PC-9 (cell line): Measurements from ENCODE around the gene GMFB. TPM values are rescaled to one million over a fixed set of nuclear protein-coding genes. Genes with fewer than 3 reads are reported as not detected.

Experiments used
- BruUV-seq: library from RNA; stranded (reverse); fragments of 400-500 nt; replicated peaks from 2 replicates; lab custom pipeline; 2021; lab: Mats Ljungman, UMichigan
- CTCF ChIA-PET: fragments of 300-600 bp; sonication (Branson Sonifier 250); formaldehyde crosslinking; loops from one replicate; lab custom pipeline; 2022; ENCODE audit warnings: antibody characterized with exemption; lab: Charles Lee
- POLR2A ChIA-PET: fragments of 300-600 bp; sonication (Branson Sonifier 250); formaldehyde crosslinking; loops from one replicate; lab custom pipeline; 2022; ENCODE audit warnings: antibody characterized with exemption; ENCODE audit not compliant: unreplicated experiment; lab: Charles Lee
- DNase-seq, 2 experiments: peaks; one replicate each; pipeline versions ENCODE4 v3.0.0 to v3.0.0-alpha.2; 2015 to 2022; ENCODE audit warnings: mixed read lengths in 1 of 2
- H2AFZ ChIP-seq: fragments of 200-600 bp; sonication (generic); 2 replicates; pipeline ENCODE4 v1.8.1; 2017; ENCODE audit warnings: antibody characterized with exemption
- H3F3A ChIP-seq: fragments of 200-600 bp; sonication (generic); 2 replicates; pipeline ENCODE4 v1.8.1; 2017; ENCODE audit warnings: antibody characterized with exemption, mild to moderate bottlenecking, low read depth; ENCODE audit not compliant: insufficient read depth
- H3K27ac ChIP-seq: fragments of 200-600 bp; sonication (generic); 2 replicates; pipeline ENCODE4 v1.6.1; 2016; ENCODE audit warnings: mixed run types
- H3K27me3 ChIP-seq: fragments of 200-600 bp; sonication (generic); 2 replicates; pipeline ENCODE4 v1.6.1; 2016; ENCODE audit warnings: low read depth, mixed run types; ENCODE audit not compliant: insufficient read depth
- H3K36me3 ChIP-seq: fragments of 200-600 bp; sonication (generic); 2 replicates; pipeline ENCODE4 v1.6.1; 2016; ENCODE audit warnings: low read depth, mixed run types
- H3K4me1 ChIP-seq: fragments of 200-600 bp; sonication (generic); replicated peaks from 2 replicates; pipeline ENCODE4 v1.6.1; 2016; ENCODE audit warnings: mixed run types; ENCODE audit not compliant: insufficient read depth
- H3K4me2 ChIP-seq: fragments of 200-600 bp; sonication (generic); 2 replicates; pipeline ENCODE4 v1.6.1; 2017; ENCODE audit warnings: mixed run types
- H3K4me3 ChIP-seq: fragments of 200-600 bp; sonication (generic); 2 replicates; pipeline ENCODE4 v1.6.1; 2016; ENCODE audit warnings: mixed run types
- H3K79me2 ChIP-seq: fragments of 200-600 bp; sonication (generic); 2 replicates; pipeline ENCODE4 v1.6.1; 2017; ENCODE audit warnings: low read depth, mixed run types
- H3K9me2 ChIP-seq: fragments of 200-600 bp; sonication (generic); 2 replicates; pipeline ENCODE4 v1.8.1; 2017; ENCODE audit warnings: mild to moderate bottlenecking; ENCODE audit not compliant: insufficient read depth
- H3K9me3 ChIP-seq: fragments of 200-600 bp; sonication (generic); 2 replicates; pipeline ENCODE4 v1.8.1; 2016; ENCODE audit warnings: low read depth; ENCODE audit not compliant: insufficient read depth
- H4K20me1 ChIP-seq: fragments of 200-600 bp; sonication (generic); 2 replicates; pipeline ENCODE4 v1.8.1; 2017; ENCODE audit not compliant: insufficient read depth
- CTCF ChIP-seq: fragments of 200-600 bp; sonication (generic); conservative IDR thresholded peaks from 2 replicates; pipeline ENCODE4 v1.6.1; 2017; ENCODE audit warnings: mixed run types, antibody characterized with exemption, mild to moderate bottlenecking, moderate library complexity
- EZH2 ChIP-seq: fragments of 200-600 bp; sonication (generic); IDR thresholded peaks from 2 replicates; pipeline ENCODE4 v1.8.0; 2017; ENCODE audit warnings: antibody characterized with exemption, low read depth
- intact Hi-C: fragments of 100-400 bp; cut with micrococcal nuclease; formaldehyde crosslinking; loops from one replicate; pipeline ENCODE4 v1.10.0; 2022; ENCODE audit not compliant: unreplicated experiment
- total RNA-seq: library from RNA; stranded (reverse); gene quantifications from 2 replicates; pipeline ENCODE4 v1.2.3, GENCODE V29; 2021

The GMFB gene
- total RNA-seq, 1 experiment from 2014 or later: 35.5 TPM

GRCh38 chr14:54428527-54428926 lies 60.3 kb downstream of the GMFB start:
- Histone ChIP-seq H3K9me2 (no peaks in the 10 kb centered on the region), H4K20me1 (peaks cover 30% of the 10 kb centered on the region), H3K36me3 (peaks cover 46% of the 10 kb centered on the region), H3K79me2 (peaks cover 33% of the 10 kb centered on the region), H3K4me3 (no peak overlapping the region), H3K4me1 (no peaks in the 10 kb centered on the region), H3K9me3 (no peaks in the 10 kb centered on the region), H3K4me2 (no peak overlapping the region), H3K27ac (no peak overlapping the region), H3K27me3 (no peaks in the 10 kb centered on the region), H3F3A (peaks cover 4% of the 10 kb centered on the region; the same call in 1 of the 2 replicates), H2AFZ (no peak overlapping the region)
- BruUV-seq: no TSS peak
- TF ChIP-seq EZH2 (no peak), CTCF (no peak)
- POLR2A ChIA-PET: no interaction called here
- DNase-seq: no peak
- CTCF ChIA-PET: no interaction called here
- intact Hi-C loops: no loop called here

- Histone ChIP-seq H3F3A (peaks cover 5% of the 10 kb centered on the region; the same call in 1 of the 2 replicates), H3K27ac (no peak overlapping the region), H3K4me1 (no peaks in the 10 kb centered on the region), H2AFZ (no peak overlapping the region), H3K4me3 (no peak overlapping the region), H3K36me3 (peaks cover 46% of the 10 kb centered on the region), H4K20me1 (peaks cover 24% of the 10 kb centered on the region), H3K27me3 (no peaks in the 10 kb centered on the region), H3K4me2 (no peak overlapping the region), H3K9me3 (no peaks in the 10 kb centered on the region), H3K9me2 (no peaks in the 10 kb centered on the region), H3K79me2 (peaks cover 26% of the 10 kb centered on the region)
- intact Hi-C loops: no loop called here
- TF ChIP-seq CTCF (no peak), EZH2 (no peak)
- no TSS peak for BruUV-seq
- DNase-seq: no peak
- POLR2A ChIA-PET: no interaction called here
- CTCF ChIA-PET: no interaction called here
Observed at GRCh38 chr14:54427871-54428270, 60.9 kb downstream of the GMFB start.

- no peak overlapping the region for H3K4me2 ChIP-seq
- H4K20me1 ChIP-seq: peaks cover 7% of the 10 kb centered on the region
- no peaks in the 10 kb centered on the region for H3K27me3 ChIP-seq
- BruUV-seq: no TSS peak
- H3K4me1 ChIP-seq: no peaks in the 10 kb centered on the region
- intact Hi-C loops: no loop called here
- no peaks in the 10 kb centered on the region for H3K9me3 ChIP-seq
- peaks cover 15% of the 10 kb centered on the region; the same call in 1 of the 2 replicates for H3F3A ChIP-seq
- ChIA-PET POLR2A (no interaction called here), CTCF (no interaction called here)
- H3K36me3 ChIP-seq: peaks cover 44% of the 10 kb centered on the region
- no peak for TF ChIP-seq CTCF
- TF ChIP-seq EZH2: no peak
- no peaks in the 10 kb centered on the region for H3K9me2 ChIP-seq
- no peak overlapping the region for H2AFZ ChIP-seq
- peaks cover 14% of the 10 kb centered on the region for H3K79me2 ChIP-seq
- DNase-seq: no peak
- no peak overlapping the region for H3K27ac ChIP-seq
- no peak overlapping the region for H3K4me3 ChIP-seq
Observed at GRCh38 chr14:54425537-54426274, 63.1 kb downstream of the GMFB start.
